Fibroblast of lung (primary cell): ENCODE results near the gene TRPT1.

Experiments used
- CTCF ChIP-seq, 2 donors: IDR thresholded peaks in 1 of 2; conservative IDR thresholded peaks in 1 of 2; 1 replicate in 1 of 2; 2 replicates in 1 of 2; pipeline ENCODE4 v1.5.1; 2011 to 2012; ENCODE audit warnings: low read length in 2 of 2, control low read depth in 1 of 2, inconsistent platforms in 1 of 2, low read depth in 1 of 2, mild to moderate bottlenecking in 1 of 2
- EZH2 ChIP-seq: IDR thresholded peaks from 2 replicates; pipeline ENCODE4 v1.5.1; 2012; ENCODE audit warnings: low read length, control low read depth, mild to moderate bottlenecking; ENCODE audit errors: missing control alignments

GRCh38 chr11:64262271-64263002 is 36.5 kb upstream of the TRPT1 start:
- TF ChIP-seq CTCF (conservative IDR thresholded peaks at IDR 0.05 in 1 of 2, IDR thresholded peaks at IDR 0.05 in 1 of 2; ENCODE audit: low read depth in 1 of 2, low read length in 2 of 2), result no peak
- no peak for TF ChIP-seq EZH2
